Endodermal cell (in vitro differentiated cells): Measurements from ENCODE around the gene HECTD3. TPM values are rescaled to one million over a fixed set of nuclear protein-coding genes. Genes with fewer than 3 reads are reported as not detected.

Experiments used
- DNase-seq: peaks from one replicate; pipeline ENCODE4 v3.0.0-alpha.2; 2017
- H3K27ac ChIP-seq: 2 replicates; pipeline ENCODE4 v1.5.1; 2013; ENCODE audit warnings: mild to moderate bottlenecking, low read depth, low read length, moderate library complexity
- H3K27me3 ChIP-seq: 2 replicates; pipeline ENCODE4 v1.6.1; 2013; ENCODE audit warnings: mild to moderate bottlenecking, low read length, moderate library complexity; ENCODE audit not compliant: insufficient read depth, control insufficient read depth, poor library complexity, severe bottlenecking
- H3K36me3 ChIP-seq: 2 replicates; pipeline ENCODE4 v1.7.0; 2013; ENCODE audit warnings: mild to moderate bottlenecking, low read length, moderate library complexity; ENCODE audit not compliant: control insufficient read depth, insufficient read depth
- H3K4me1 ChIP-seq: one replicate; pipeline ENCODE4 v1.7.0; 2013; ENCODE audit warnings: low read length; ENCODE audit not compliant: control insufficient read depth, insufficient read depth
- H3K4me3 ChIP-seq: 2 replicates; pipeline ENCODE4 v1.5.1; 2013; ENCODE audit warnings: mild to moderate bottlenecking, low read length, moderate library complexity
- H3K9ac ChIP-seq: 2 replicates; pipeline ENCODE4 v1.6.1; 2013; ENCODE audit warnings: mild to moderate bottlenecking, low read length, moderate library complexity; ENCODE audit not compliant: poor library complexity, severe bottlenecking; ENCODE audit errors: extremely low read depth
- H3K9me3 ChIP-seq: 2 replicates; pipeline ENCODE4 v1.6.1; 2013; ENCODE audit warnings: mild to moderate bottlenecking, low read length, moderate library complexity; ENCODE audit not compliant: control insufficient read depth
- H3K27ac Mint-ChIP-seq: 2 replicates; pipeline ENCODE4 v1.8.0; 2020; ENCODE audit warnings: mixed read lengths
- H3K27me3 Mint-ChIP-seq: 2 replicates; pipeline ENCODE4 v1.8.0; 2021; ENCODE audit warnings: mild to moderate bottlenecking, mixed read lengths; ENCODE audit not compliant: insufficient read depth
- H3K36me3 Mint-ChIP-seq: 2 replicates; pipeline ENCODE4 v1.8.0; 2020; ENCODE audit warnings: low read depth, mixed read lengths
- H3K4me1 Mint-ChIP-seq: 2 replicates; pipeline ENCODE4 v1.8.0; 2020; ENCODE audit warnings: mixed read lengths
- H3K4me3 Mint-ChIP-seq: 2 replicates; pipeline ENCODE4 v1.8.0; 2020; ENCODE audit warnings: mild to moderate bottlenecking, moderate library complexity, mixed read lengths
- H3K9me3 Mint-ChIP-seq: 2 replicates; pipeline ENCODE4 v1.8.0; 2020; ENCODE audit warnings: mild to moderate bottlenecking, mixed read lengths
- WGBS, 2 experiments: methylation state at CpG; one replicate each; pipeline versions ENCODE4 v1.1.5 to v1.1.7; 2013; ENCODE audit warnings: missing lambda C conversion rate in 2 of 2, mixed read lengths in 1 of 2; ENCODE audit not compliant: insufficient coverage in 1 of 2, insufficient read length in 1 of 2; 5-methylcytosine and 5-hydroxymethylcytosine counted together
- total RNA-seq, 2 donors: library from RNA; stranded (reverse); fragmentation: NEBNext Ultra II Directional in 1 of 2; extraction: Animal tissue kit (Norgen Biotek cat#: 25700) in 1 of 2; gene quantifications; 2 replicates in 1 of 2; 3 replicates in 1 of 2; pipeline ENCODE4 v1.2.1, GENCODE V29; 2021
- TF ChIP-seq, protein P1 (sequence below): fragments of 200-600 bp; sonication (generic); conservative IDR thresholded peaks from 2 replicates; pipeline ENCODE4 v1.5.0; 2021; ENCODE audit warnings: antibody characterized with exemption, mild to moderate bottlenecking

HECTD3 gene
- total RNA-seq, 2 donors from 2014 or later, result 33.2 to 43.7 TPM

DNA sequence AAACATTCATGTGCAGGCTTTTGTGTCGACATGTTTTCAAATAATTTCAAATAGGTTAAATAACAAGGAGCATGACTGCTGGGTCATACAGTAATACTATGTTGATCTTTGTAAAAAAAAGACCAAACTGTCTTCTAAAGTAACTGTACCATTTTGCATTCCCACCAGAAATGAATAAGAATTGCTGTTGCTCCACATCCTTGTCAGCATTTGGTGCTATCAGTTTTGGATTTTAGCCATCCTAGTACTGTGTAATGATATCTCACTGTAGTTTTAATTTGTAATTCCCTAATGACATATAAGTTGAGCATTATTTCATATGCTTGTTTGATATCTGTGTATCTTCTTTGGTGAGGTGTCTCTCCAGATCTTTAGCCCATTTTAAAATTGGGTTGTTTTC lies 12.5 kb upstream of the HECTD3 start:
- H3K27me3 Mint-ChIP-seq, result no peaks in the 10 kb centered on the region

DNA sequence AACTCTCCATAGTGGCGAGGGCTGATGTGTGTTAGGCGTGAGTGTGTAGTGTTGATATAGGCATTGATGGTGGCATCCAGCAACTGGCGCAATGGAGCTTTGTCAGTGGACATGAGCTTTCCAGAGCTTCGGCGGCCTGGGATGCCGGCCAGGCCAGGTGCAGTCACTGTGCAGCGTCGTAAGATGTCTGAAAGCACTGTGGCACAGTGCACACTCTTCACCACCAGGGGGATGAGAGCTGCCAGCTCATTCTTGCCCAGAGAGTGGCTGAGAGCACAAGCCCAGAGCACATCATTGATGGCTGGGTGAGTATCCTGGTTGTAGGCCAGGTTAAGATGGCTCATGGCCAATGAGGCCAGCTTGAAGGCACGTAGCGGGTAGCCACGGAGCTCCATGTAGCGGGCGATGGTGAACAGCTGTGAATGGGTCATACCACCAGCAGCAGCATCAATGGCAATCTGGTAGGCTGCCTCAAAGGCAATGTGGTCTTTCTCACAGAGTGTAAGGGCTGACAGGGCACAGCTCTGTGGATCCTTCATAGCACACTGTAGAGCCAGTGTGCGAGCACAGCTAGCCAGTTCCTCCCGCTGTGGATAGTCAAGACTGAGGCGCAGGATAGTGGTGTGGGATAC lies 7.6 kb upstream of the HECTD3 start:
- no peak overlapping the region for H3K4me3 Mint-ChIP-seq
- no peak overlapping the region for H3K9ac ChIP-seq
- no peak overlapping the region for H3K27ac Mint-ChIP-seq
- peaks cover 5% of the 10 kb centered on the region for H3K9me3 Mint-ChIP-seq
- WGBS, 2 experiments, result 82 to 89% methylated on average over 13 to 16 of the region's 16 CpGs
- TF ChIP-seq, protein P1, sequence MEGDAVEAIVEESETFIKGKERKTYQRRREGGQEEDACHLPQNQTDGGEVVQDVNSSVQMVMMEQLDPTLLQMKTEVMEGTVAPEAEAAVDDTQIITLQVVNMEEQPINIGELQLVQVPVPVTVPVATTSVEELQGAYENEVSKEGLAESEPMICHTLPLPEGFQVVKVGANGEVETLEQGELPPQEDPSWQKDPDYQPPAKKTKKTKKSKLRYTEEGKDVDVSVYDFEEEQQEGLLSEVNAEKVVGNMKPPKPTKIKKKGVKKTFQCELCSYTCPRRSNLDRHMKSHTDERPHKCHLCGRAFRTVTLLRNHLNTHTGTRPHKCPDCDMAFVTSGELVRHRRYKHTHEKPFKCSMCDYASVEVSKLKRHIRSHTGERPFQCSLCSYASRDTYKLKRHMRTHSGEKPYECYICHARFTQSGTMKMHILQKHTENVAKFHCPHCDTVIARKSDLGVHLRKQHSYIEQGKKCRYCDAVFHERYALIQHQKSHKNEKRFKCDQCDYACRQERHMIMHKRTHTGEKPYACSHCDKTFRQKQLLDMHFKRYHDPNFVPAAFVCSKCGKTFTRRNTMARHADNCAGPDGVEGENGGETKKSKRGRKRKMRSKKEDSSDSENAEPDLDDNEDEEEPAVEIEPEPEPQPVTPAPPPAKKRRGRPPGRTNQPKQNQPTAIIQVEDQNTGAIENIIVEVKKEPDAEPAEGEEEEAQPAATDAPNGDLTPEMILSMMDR, result peak; percentile 92
- DNase-seq, result peak; percentile 90
- H3K4me1 ChIP-seq, result no peaks in the 10 kb centered on the region
- H3K27ac ChIP-seq, result no peak overlapping the region
- no peaks in the 10 kb centered on the region for H3K27me3 Mint-ChIP-seq
- peaks cover 5% of the 10 kb centered on the region for H3K4me1 Mint-ChIP-seq
- H3K27me3 ChIP-seq, result no peaks in the 10 kb centered on the region
- peaks cover 20% of the 10 kb centered on the region for H3K36me3 Mint-ChIP-seq
- H3K36me3 ChIP-seq, result peaks cover 35% of the 10 kb centered on the region
- no peak overlapping the region for H3K4me3 ChIP-seq
- peaks cover 2% of the 10 kb centered on the region for H3K9me3 ChIP-seq

More for the DNA sequence above, 12.5 kb upstream of the HECTD3 start:
- no peak for DNase-seq
- no peak overlapping the region for H3K4me3 ChIP-seq
- H3K36me3 Mint-ChIP-seq, result peaks cover 20% of the 10 kb centered on the region
- H3K4me1 Mint-ChIP-seq, result no peaks in the 10 kb centered on the region
- H3K4me1 ChIP-seq, result no peaks in the 10 kb centered on the region
- TF ChIP-seq, protein P1, result no peak
- no peaks in the 10 kb centered on the region for H3K27me3 ChIP-seq
- no peak overlapping the region for H3K4me3 Mint-ChIP-seq
- H3K27ac Mint-ChIP-seq, result no peak overlapping the region
- peaks cover 4% of the 10 kb centered on the region for H3K9me3 ChIP-seq
- no peak overlapping the region for H3K27ac ChIP-seq
- H3K9me3 Mint-ChIP-seq, result peaks cover 12% of the 10 kb centered on the region
- peaks cover 30% of the 10 kb centered on the region for H3K36me3 ChIP-seq
- H3K9ac ChIP-seq, result no peak overlapping the region
- WGBS, 2 experiments, result 100% methylated on average over 1 of the region's 1 CpG; no CpG with 5 or more reads in 1 of the 2 experiments

DNA sequence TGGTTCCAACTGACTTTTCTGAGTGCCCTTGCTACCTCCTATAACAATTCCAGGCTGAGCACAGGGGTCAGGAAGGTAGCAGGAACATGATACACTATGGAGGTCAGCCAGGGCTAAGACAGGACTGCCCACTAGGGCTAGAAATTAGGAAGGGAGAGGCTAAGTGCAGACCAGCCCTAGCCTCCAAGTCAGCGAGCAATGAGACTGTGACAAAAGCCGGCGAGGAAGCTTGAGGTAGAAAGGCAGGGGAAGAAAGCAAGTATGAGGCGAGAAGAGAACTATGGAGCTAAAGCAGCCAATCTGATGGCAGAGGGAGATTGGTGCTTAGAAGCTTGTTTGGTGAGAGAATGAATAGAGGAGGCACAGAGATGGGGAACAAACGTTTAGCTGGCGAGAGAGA lies 5.6 kb upstream of the HECTD3 start:
- peaks cover 17% of the 10 kb centered on the region for H3K36me3 Mint-ChIP-seq
- H3K27ac Mint-ChIP-seq, result no peak overlapping the region
- no peak for DNase-seq
- peaks cover 33% of the 10 kb centered on the region for H3K36me3 ChIP-seq
- H3K9ac ChIP-seq, result no peak overlapping the region
- H3K4me1 ChIP-seq, result peaks cover 5% of the 10 kb centered on the region
- TF ChIP-seq, protein P1, result peak; percentile 30
- H3K9me3 ChIP-seq, result no peaks in the 10 kb centered on the region
- WGBS, 2 experiments, result 85 to 91% methylated on average over 6 of the region's 6 CpGs
- no peak overlapping the region for H3K4me3 Mint-ChIP-seq
- H3K4me1 Mint-ChIP-seq, result peaks cover 13% of the 10 kb centered on the region
- no peak overlapping the region for H3K27ac ChIP-seq
- H3K27me3 Mint-ChIP-seq, result no peaks in the 10 kb centered on the region
- no peak overlapping the region for H3K4me3 ChIP-seq
- H3K27me3 ChIP-seq, result no peaks in the 10 kb centered on the region
- H3K9me3 Mint-ChIP-seq, result no peaks in the 10 kb centered on the region
